HCT116 (cell line): ENCODE data around the gene SSH2. TPM values are rescaled to one million over a fixed set of nuclear protein-coding genes. Genes with fewer than 3 reads are reported as not detected.

Source experiments
- ATAC-seq: fragments of 200-7000 bp; cut with Tn5 transposase; 2 replicates; pipeline ENCODE4 v1.9.1; 2020; ENCODE audit warnings: mild to moderate bottlenecking, moderate library complexity
- BruUV-seq: library from RNA; stranded (reverse); fragments of 400-500 nt; replicated peaks from 2 replicates; lab custom pipeline; 2021; lab: Mats Ljungman, UMichigan
- CTCF ChIA-PET: fragments of 300-600 bp; sonication (Branson Sonifier 250); formaldehyde crosslinking; loops from one replicate; lab custom pipeline; 2021; ENCODE audit warnings: antibody characterized with exemption; lab: Charles Lee
- POLR2A ChIA-PET: fragments of 300-600, 350-600 bp; sonication (Branson Sonifier 250); formaldehyde crosslinking; loops from one replicate; lab custom pipeline; 2021; ENCODE audit warnings: antibody characterized with exemption; lab: Charles Lee
- RAD21 ChIA-PET, 2 experiments: fragments of 300-600 bp; sonication (Branson Sonifier 250); formaldehyde crosslinking; loops; one replicate each; lab custom pipeline; 2023; ENCODE audit warnings: low total read pairs in 2 of 2; ENCODE audit not compliant: uncharacterized antibody in 2 of 2, unreplicated experiment in 2 of 2, low non-redundant PET in 1 of 2; lab: Charles Lee
- DNase-seq: peaks from one replicate; pipeline ENCODE4 v3.0.0-alpha.2; 2010; ENCODE audit warnings: low read depth, low spot score
- H2AFZ ChIP-seq: fragments of 200-600 bp; shearing (Covaris generic), sonication (generic); 2 replicates; pipeline ENCODE4 v1.6.1; 2017; ENCODE audit warnings: low read depth, mixed run types, mixed read lengths, antibody characterized with exemption, low read length; ENCODE audit not compliant: poor library complexity, severe bottlenecking
- H3K27ac ChIP-seq: 2 replicates; pipeline ENCODE4 v1.5.1; 2012; ENCODE audit warnings: low read depth, low read length
- H3K27me3 ChIP-seq: fragments of 200-600 bp; sonication (generic); 2 replicates; pipeline ENCODE4 v1.6.1; 2016; ENCODE audit warnings: mixed run types, low read length, mixed read lengths; ENCODE audit not compliant: insufficient read depth
- H3K36me3 ChIP-seq, 2 experiments: fragments of 200-500 bp in 1 of 2; fragments of 200-600 bp in 1 of 2; sonication (Bioruptor generic) in 1 of 2; sonication (generic) in 1 of 2; 2 replicates each; pipeline versions ENCODE4 v1.5.1 to v1.6.1; 2014 to 2016; ENCODE audit warnings: low read length in 2 of 2, inconsistent platforms in 1 of 2, mixed read lengths in 1 of 2, mixed run types in 1 of 2; ENCODE audit not compliant: insufficient read depth in 2 of 2, control insufficient read depth in 1 of 2
- H3K4me1 ChIP-seq, 2 experiments: fragments of 200-600 bp in 1 of 2; sonication (generic) in 1 of 2; 2 replicates each; pipeline versions ENCODE4 v1.5.1 to v1.6.1; 2012 to 2017; ENCODE audit warnings: low read length in 2 of 2, inconsistent platforms in 1 of 2, mild to moderate bottlenecking in 1 of 2, mixed read lengths in 1 of 2, mixed run types in 1 of 2, moderate library complexity in 1 of 2; ENCODE audit not compliant: insufficient read depth in 2 of 2, control insufficient read depth in 1 of 2
- H3K4me2 ChIP-seq: fragments of 200-600 bp; sonication (generic); 2 replicates; pipeline ENCODE4 v1.6.1; 2017; ENCODE audit warnings: mixed run types, low read length, mixed read lengths
- H3K4me3 ChIP-seq, 2 experiments: fragments of 200-600 bp in 1 of 2; sonication (generic) in 1 of 2; replicated peaks in 1 of 2; 2 replicates each; pipeline ENCODE4 v1.5.1; 2011 to 2016; ENCODE audit warnings: low read length in 2 of 2, control low read depth in 1 of 2, low read depth in 1 of 2, mild to moderate bottlenecking in 1 of 2, mixed read lengths in 1 of 2, mixed run types in 1 of 2
- H3K79me2 ChIP-seq: fragments of 200-600 bp; sonication (generic); 2 replicates; pipeline ENCODE4 v1.6.1; 2017; ENCODE audit warnings: mild to moderate bottlenecking, mixed run types, low read length, moderate library complexity, mixed read lengths; ENCODE audit not compliant: insufficient read depth
- H3K9ac ChIP-seq: fragments of 200-600 bp; sonication (generic); 2 replicates; pipeline ENCODE4 v1.6.1; 2016; ENCODE audit warnings: low read length, mixed read lengths
- H3K9me2 ChIP-seq: fragments of 200-600 bp; sonication (generic), shearing (Covaris generic); 2 replicates; pipeline ENCODE4 v1.6.1; 2017; ENCODE audit warnings: mixed run types, mild to moderate bottlenecking, moderate library complexity; ENCODE audit not compliant: insufficient read depth
- H3K9me3 ChIP-seq, 2 experiments: fragments of 200-500 bp in 1 of 2; fragments of 200-600 bp in 1 of 2; sonication (Bioruptor generic) in 1 of 2; sonication (generic) in 1 of 2; 2 replicates each; pipeline ENCODE4 v1.6.1; 2014 to 2017; ENCODE audit warnings: low read length in 2 of 2, mixed read lengths in 2 of 2, inconsistent platforms in 1 of 2, low read depth in 1 of 2, mild to moderate bottlenecking in 1 of 2, mixed run types in 1 of 2, moderate library complexity in 1 of 2; ENCODE audit not compliant: control insufficient read depth in 1 of 2, insufficient read depth in 1 of 2
- H4K20me1 ChIP-seq: fragments of 200-600 bp; sonication (generic), shearing (Covaris generic); 2 replicates; pipeline ENCODE4 v1.6.1; 2017; ENCODE audit warnings: mixed run types, mild to moderate bottlenecking, moderate library complexity; ENCODE audit not compliant: insufficient read depth
- CTCF ChIP-seq, 3 experiments: fragments of 200-600 bp in 1 of 3; sonication (generic) in 1 of 3; IDR thresholded peaks in 2 of 3; conservative IDR thresholded peaks in 1 of 3; 2 replicates each; pipeline ENCODE4 v1.5.1; 2012 to 2017; ENCODE audit warnings: low read depth in 2 of 3, low read length in 2 of 3, antibody characterized with exemption in 1 of 3, borderline replicate concordance in 1 of 3, control low read depth in 1 of 3, mild to moderate bottlenecking in 1 of 3, mixed read lengths in 1 of 3, mixed run types in 1 of 3, moderate library complexity in 1 of 3; ENCODE audit not compliant: insufficient read depth in 1 of 3
- EGR1 ChIP-seq: IDR thresholded peaks from 2 replicates; pipeline ENCODE4 v1.6.1; 2012; ENCODE audit warnings: low read depth
- ELF1 ChIP-seq: IDR thresholded peaks from 2 replicates; pipeline ENCODE4 v1.6.1; 2012; ENCODE audit warnings: low read depth, borderline replicate concordance
- EZH2 ChIP-seq: fragments of 200-600 bp; sonication (generic); IDR thresholded peaks from 2 replicates; pipeline ENCODE4 v1.6.1; 2017; ENCODE audit warnings: antibody characterized with exemption, mixed run types
- EZH2phosphoT487 ChIP-seq: fragments of 200-600 bp; IDR thresholded peaks from 2 replicates; pipeline ENCODE4 v1.6.1; 2018; ENCODE audit warnings: antibody characterized with exemption, borderline replicate concordance
- FOSL1 ChIP-seq: IDR thresholded peaks from 2 replicates; pipeline ENCODE4 v1.6.1; 2012; ENCODE audit warnings: low read depth
- RAD21 ChIP-seq: IDR thresholded peaks from 2 replicates; pipeline ENCODE4 v1.6.1; 2012; ENCODE audit warnings: low read depth, mild to moderate bottlenecking
- REST ChIP-seq: IDR thresholded peaks from 2 replicates; pipeline ENCODE4 v1.6.1; 2012; ENCODE audit warnings: low read depth
- SIN3A ChIP-seq: IDR thresholded peaks from 2 replicates; pipeline ENCODE4 v1.6.1; 2012; ENCODE audit warnings: low read depth
- SP1 ChIP-seq: IDR thresholded peaks from 2 replicates; pipeline ENCODE4 v1.6.1; 2012; ENCODE audit warnings: low read depth
- SRF ChIP-seq: IDR thresholded peaks from 2 replicates; pipeline ENCODE4 v1.6.1; 2012; ENCODE audit warnings: low read depth
- TCF7L2 ChIP-seq: IDR thresholded peaks from 2 replicates; pipeline ENCODE4 v1.7.0; 2011; ENCODE audit warnings: borderline replicate concordance, inconsistent platforms; ENCODE audit not compliant: insufficient read depth, insufficient read length; ENCODE audit errors: extremely low read depth
- YY1 ChIP-seq: IDR thresholded peaks from 2 replicates; pipeline ENCODE4 v1.6.1; 2011; ENCODE audit warnings: low read length, low read depth, moderate library complexity, mild to moderate bottlenecking; ENCODE audit not compliant: insufficient replicate concordance; ENCODE audit errors: extremely low read depth
- ZFX ChIP-seq: fragments of 450-650 bp; IDR thresholded peaks from 2 replicates; pipeline ENCODE4 v1.6.1; 2017
- ZNF274 ChIP-seq: fragments of 200-500 bp; sonication (Bioruptor generic); IDR thresholded peaks from 2 replicates; pipeline ENCODE4 v1.6.1; 2014; ENCODE audit warnings: mild to moderate bottlenecking, low read depth, low read length, inconsistent platforms
- intact Hi-C: fragments of 100-400 bp; cut with micrococcal nuclease; formaldehyde crosslinking; loops from 2 replicates; pipeline ENCODE4 v1.10.0; 2022
- total RNA-seq: library from RNA; stranded (reverse); gene quantifications from one replicate; pipeline ENCODE4 v1.2.1, GENCODE V29; 2021; ENCODE audit not compliant: unreplicated experiment

The SSH2 gene
- total RNA-seq, 1 experiment from 2014 or later: 17.0 TPM

- Histone ChIP-seq H3K27ac (no peak overlapping the region), H4K20me1 (no peaks in the 10 kb centered on the region), H3K4me3 (no peak overlapping the region), H3K4me1 (no peaks in the 10 kb centered on the region), H3K9ac (no peak overlapping the region), H3K9me2 (no peaks in the 10 kb centered on the region), H3K79me2 (peaks cover 5% of the 10 kb centered on the region; the same call in 1 of the 2 replicates), H3K36me3 (no peaks in the 10 kb centered on the region), H2AFZ (no peak overlapping the region), H3K4me2 (no peak overlapping the region), H3K27me3 (no peaks in the 10 kb centered on the region), H3K9me3 (no peaks in the 10 kb centered on the region)
- CTCF ChIA-PET: interaction anchor here (1.0 to 2.3 kb wide), 4 partner anchors 59 to 228 kb away, joined by 3 to 23 read pairs (median 8); partner anchors contain the start of gene SSH2
- POLR2A ChIA-PET: no interaction called here
- intact Hi-C loops: loop anchor here (1.0 kb wide), 1 partner anchor 64 kb away; no protein-coding TSS in a partner anchor
- TF ChIP-seq ELF1: no peak
- RAD21 ChIA-PET: no interaction called here
- DNase-seq (no peak), ATAC-seq (no peak)
- BruUV-seq: no TSS peak
Measured at GRCh38 chr17:29866746-29867404, 63.2 kb downstream of the SSH2 start.

GRCh38 chr17:29864615-29865014 lies 65.4 kb downstream of the SSH2 start:
- ChIA-PET RAD21 (no interaction called here), POLR2A (no interaction called here), CTCF (no interaction called here)
- H3K36me3 ChIP-seq: no peaks in the 10 kb centered on the region
- H2AFZ ChIP-seq: no peak overlapping the region
- no peaks in the 10 kb centered on the region for H4K20me1 ChIP-seq
- H3K4me3 ChIP-seq: no peak overlapping the region
- H3K9me3 ChIP-seq: no peaks in the 10 kb centered on the region
- no peaks in the 10 kb centered on the region for H3K4me1 ChIP-seq
- DNase-seq (no peak), ATAC-seq (no peak)
- intact Hi-C loops: no loop called here
- H3K27me3 ChIP-seq: no peaks in the 10 kb centered on the region
- no peak overlapping the region for H3K4me2 ChIP-seq
- no TSS peak for BruUV-seq
- no peak for TF ChIP-seq RAD21
- no peak for TF ChIP-seq TCF7L2
- no peak for TF ChIP-seq SRF
- TF ChIP-seq SIN3A: no peak
- TF ChIP-seq ZNF274: no peak
- TF ChIP-seq FOSL1: no peak
- no peak for TF ChIP-seq CTCF (IDR thresholded peaks at IDR 0.05 in 2 of 3, conservative IDR thresholded peaks at IDR 0.05 in 1 of 3; ENCODE audit: borderline replicate concordance in 1 of 3, insufficient read depth in 1 of 3, low read depth in 2 of 3, low read length in 2 of 3)
- TF ChIP-seq SP1: no peak
- no peak for TF ChIP-seq ZFX
- TF ChIP-seq REST: no peak
- TF ChIP-seq ELF1: no peak
- no peak for TF ChIP-seq EZH2phosphoT487
- TF ChIP-seq YY1: no peak
- TF ChIP-seq EGR1: no peak
- no peak for TF ChIP-seq EZH2
- no peak overlapping the region for H3K9ac ChIP-seq
- no peaks in the 10 kb centered on the region for H3K9me2 ChIP-seq
- H3K79me2 ChIP-seq: peaks cover 5% of the 10 kb centered on the region; the same call in 1 of the 2 replicates
- H3K27ac ChIP-seq: no peak overlapping the region
